ENCODE results near the gene RGS12. TPM values are rescaled to one million over a fixed set of nuclear protein-coding genes. Genes with fewer than 3 reads are reported as not detected.

The RGS12 gene
- polyA plus RNA-seq, 1 of the 3 experiments (the other 2 are of a cell fraction): 18.4 TPM

GRCh38 chr4:3320361-3321023 is 27.7 kb downstream of the RGS12 start (continued):
- TF ChIP-seq ZBTB33 (IDR thresholded peaks at IDR 0.05; ENCODE audit: borderline replicate concordance, low read depth) (no peak), RAD21 (IDR thresholded peaks at IDR 0.05; ENCODE audit: low read length) (no peak), YY1 (IDR thresholded peaks at IDR 0.05; ENCODE audit: low read depth) (no peak), RFX5 (IDR thresholded peaks at IDR 0.05; ENCODE audit: low read length) (no peak), GABPA (IDR thresholded peaks at IDR 0.05; ENCODE audit: low read depth) (no peak), ELF1 (IDR thresholded peaks at IDR 0.05) (no peak), FOSL2 (IDR thresholded peaks at IDR 0.05; ENCODE audit: borderline replicate concordance, low read depth) (no peak), EZH2phosphoT487 (IDR thresholded peaks at IDR 0.05; ENCODE audit: borderline replicate concordance, low read depth) (no peak), NRF1 (IDR thresholded peaks at IDR 0.05; ENCODE audit: low read depth, low read length) (no peak), TCF12 (IDR thresholded peaks at IDR 0.05) (no peak)

- Histone ChIP-seq H3K4me3 (ENCODE audit: low read depth in 2 of 2, low read length in 1 of 2) (no peak overlapping the region), H3K9me3 (no peaks in the 10 kb centered on the region), H3K36me3 (replicated peaks in 1 of 2; ENCODE audit: control insufficient read depth in 1 of 2, insufficient read depth in 2 of 2, low read length in 1 of 2) (peaks cover 8 to 23% of the 10 kb centered on the region in 2 experiments), H3K9ac (no peak overlapping the region), H3K4me1 (ENCODE audit: control insufficient read depth in 1 of 2, insufficient read depth in 2 of 2, low read depth in 1 of 2, low read length in 1 of 2) (peaks cover 4 to 14% of the 10 kb centered on the region in 2 experiments; a peak in 2 of 4 replicates), H3K27ac (ENCODE audit: low read depth in 2 of 2, low read length in 1 of 2) (peak overlapping the region in 1 of 2 experiments; percentile 14; a peak in 1 of 4 replicates), H3K27me3 (ENCODE audit: insufficient read depth) (no peaks in the 10 kb centered on the region), H3K79me2 (ENCODE audit: insufficient read depth) (peaks cover 87% of the 10 kb centered on the region), H2AFZ (ENCODE audit: low read depth) (no peak overlapping the region), H3K9me2 (no peaks in the 10 kb centered on the region), H3F3A (replicated peaks; ENCODE audit: insufficient read depth) (no peaks in the 10 kb centered on the region), H3K4me2 (no peak overlapping the region), H4K20me1 (ENCODE audit: insufficient read depth) (peaks cover 10% of the 10 kb centered on the region; the same call in 1 of the 2 replicates)
- DNase-seq: peak; percentile 61
- WGBS (ENCODE audit: low lambda C conversion rate): 90% methylated on average over 11 of the region's 14 CpGs
- TF ChIP-seq MEF2A (IDR thresholded peaks at IDR 0.05; ENCODE audit: borderline replicate concordance, low read depth) (no peak), RFX5 (IDR thresholded peaks at IDR 0.05; ENCODE audit: low read length) (no peak), FOXJ3 (CRISPR knock-in tag; IDR thresholded peaks at IDR 0.05) (no peak), FOXM1 (IDR thresholded peaks at IDR 0.05; ENCODE audit: low read depth) (no peak)
- ChIA-PET CTCF (interaction anchor here (0.8 to 1.6 kb wide), 3 partner anchors 10 to 25 kb away, joined by 3 to 9 read pairs (median 3); no protein-coding TSS in a partner anchor), POLR2A (no interaction called here)
These were observed 28.6 kb downstream of the RGS12 start for GRCh38 chr4:3321295-3321889.

GRCh38 chr4:3322059-3322550 is 29.3 kb downstream of the RGS12 start:
- no peak overlapping the region for H3K9ac ChIP-seq
- DNase-seq: no peak
- TF ChIP-seq FOSL2 (IDR thresholded peaks at IDR 0.05; ENCODE audit: borderline replicate concordance, low read depth): no peak
- TF ChIP-seq IRF3 (IDR thresholded peaks at IDR 0.05; ENCODE audit: low read depth, low read length): no peak
- TF ChIP-seq NFIC (IDR thresholded peaks at IDR 0.05; ENCODE audit: borderline replicate concordance): no peak
- TF ChIP-seq RXRA (IDR thresholded peaks at IDR 0.05; ENCODE audit: borderline replicate concordance, low read depth): no peak
- no peak for TF ChIP-seq PBX3 (IDR thresholded peaks at IDR 0.05)
- no peak for TF ChIP-seq FOXJ3 (CRISPR knock-in tag; IDR thresholded peaks at IDR 0.05)
- no peak for TF ChIP-seq USF2 (IDR thresholded peaks at IDR 0.05; ENCODE audit: borderline replicate concordance, low read depth, low read length)
- TF ChIP-seq MAX (IDR thresholded peaks at IDR 0.05; ENCODE audit: low read depth): no peak
- TF ChIP-seq ELF1 (IDR thresholded peaks at IDR 0.05): no peak
- TF ChIP-seq EZH2phosphoT487 (IDR thresholded peaks at IDR 0.05; ENCODE audit: borderline replicate concordance, low read depth): no peak

More at GRCh38 chr4:3322059-3322550, 29.3 kb downstream of the RGS12 start:
- no peaks in the 10 kb centered on the region for H3K9me3 ChIP-seq
- H3K79me2 ChIP-seq (ENCODE audit: insufficient read depth): peaks cover 89% of the 10 kb centered on the region
- H2AFZ ChIP-seq (ENCODE audit: low read depth): no peak overlapping the region
- H3K9me2 ChIP-seq: no peaks in the 10 kb centered on the region
- H3K27ac ChIP-seq (ENCODE audit: low read depth in 2 of 2, low read length in 1 of 2): no peak overlapping the region
- peaks cover 4 to 14% of the 10 kb centered on the region in 2 experiments; a peak in 2 of 4 replicates for H3K4me1 ChIP-seq (ENCODE audit: control insufficient read depth in 1 of 2, insufficient read depth in 2 of 2, low read depth in 1 of 2, low read length in 1 of 2)
- peaks cover 10% of the 10 kb centered on the region; the same call in 1 of the 2 replicates for H4K20me1 ChIP-seq (ENCODE audit: insufficient read depth)
- no peaks in the 10 kb centered on the region for H3K27me3 ChIP-seq (ENCODE audit: insufficient read depth)
- ChIA-PET POLR2A (no interaction called here), CTCF (interaction anchor here (0.8 to 1.6 kb wide), 2 partner anchors 24 kb away, joined by 3 to 9 read pairs; no protein-coding TSS in a partner anchor)
- H3K36me3 ChIP-seq (replicated peaks in 1 of 2; ENCODE audit: control insufficient read depth in 1 of 2, insufficient read depth in 2 of 2, low read length in 1 of 2): peaks cover 8 to 17% of the 10 kb centered on the region in 2 experiments
- H3F3A ChIP-seq (replicated peaks; ENCODE audit: insufficient read depth): no peaks in the 10 kb centered on the region
- WGBS (ENCODE audit: low lambda C conversion rate): 91% methylated on average over 10 of the region's 10 CpGs
- H3K4me2 ChIP-seq: no peak overlapping the region
- H3K4me3 ChIP-seq (ENCODE audit: low read depth in 2 of 2, low read length in 1 of 2): no peak overlapping the region

Measured in SK-N-SH (cell line).